Measurements from ENCODE around the gene ALKBH6. TPM values are rescaled to one million over a fixed set of nuclear protein-coding genes. Genes with fewer than 3 reads are reported as not detected.

Gene ALKBH6
- total and polyA plus RNA-seq, 2 experiments from 2014 or later, result 25.6 to 32.1 TPM

DNA sequence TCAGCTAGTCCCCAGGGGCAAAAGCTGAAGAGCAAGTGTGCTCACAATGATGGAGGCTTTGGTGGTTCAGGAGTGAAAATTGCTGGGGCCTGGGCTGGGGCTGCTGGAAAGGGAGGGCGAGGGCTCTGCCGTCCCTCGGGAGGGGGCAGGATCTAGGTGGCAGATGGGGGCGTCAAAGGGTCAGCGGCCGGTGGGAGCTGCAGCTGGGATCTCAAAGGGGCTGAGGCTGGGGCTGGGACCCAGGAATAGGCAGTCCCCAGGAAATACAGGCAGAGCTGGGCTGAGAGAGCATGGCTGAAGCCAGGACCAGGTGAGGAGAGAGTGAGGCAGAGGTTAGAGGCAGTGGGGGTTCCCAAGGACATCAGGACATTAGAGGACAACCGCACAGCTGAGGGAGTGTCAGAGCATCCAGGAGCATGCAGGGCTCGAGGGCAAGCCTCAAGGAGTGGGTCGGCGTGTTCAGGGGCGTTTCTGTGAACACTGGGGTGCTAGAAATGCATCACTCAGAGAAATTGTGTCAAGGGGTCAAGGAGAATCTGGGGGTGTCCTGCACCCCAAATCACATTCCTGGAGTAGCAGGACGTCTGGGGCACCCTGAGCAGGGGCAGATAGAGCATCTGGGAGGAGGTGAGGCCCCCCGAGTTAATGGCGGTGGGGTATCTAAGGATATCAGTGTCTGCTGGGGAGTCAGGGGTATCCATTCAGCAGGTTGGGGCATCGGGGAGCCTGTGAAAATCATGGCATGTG lies 4.2 kb downstream of the ALKBH6 start:
- TF ChIP-seq EZH2phosphoT487 (IDR thresholded peaks at IDR 0.05; ENCODE audit: insufficient read depth, low read depth) (no peak), EZH2 (IDR thresholded peaks at IDR 0.05; ENCODE audit: insufficient read depth, poor library complexity, severe bottlenecking) (no peak)
- in situ Hi-C loops (cut with MboI), result no loop called here
- Histone ChIP-seq H3K9ac (peak overlapping the region; percentile 82), H3K4me2 (ENCODE audit: unreplicated experiment) (peak overlapping the region; percentile 96), H3K9me2 (ENCODE audit: insufficient read depth) (no peaks in the 10 kb centered on the region), H2AFZ (peak overlapping the region; percentile 75), H3K36me3 (ENCODE audit: low read depth) (no peaks in the 10 kb centered on the region), H3K27me3 (replicated peaks; ENCODE audit: insufficient read depth) (no peaks in the 10 kb centered on the region), H3K4me1 (ENCODE audit: insufficient read depth) (peaks cover 4% of the 10 kb centered on the region; the same call in 1 of the 2 replicates), H3F3A (ENCODE audit: insufficient read depth) (peaks cover 2% of the 10 kb centered on the region; the same call in 1 of the 2 replicates), H3K27ac (no peak overlapping the region), H3K9me3 (ENCODE audit: low read depth) (no peaks in the 10 kb centered on the region), H3K79me2 (ENCODE audit: insufficient read depth) (peaks cover 14% of the 10 kb centered on the region), H4K20me1 (ENCODE audit: insufficient read depth) (no peaks in the 10 kb centered on the region), H3K4me3 (peak overlapping the region; percentile 73)
- DNase-seq, result no peak
- WGBS, 2 experiments (ENCODE audit: low coverage in 1 of 2, low lambda C conversion rate in 2 of 2, missing lambda C conversion rate in 2 of 2), result 45 to 47% methylated on average over 15 of the region's 15 CpGs

DNA sequence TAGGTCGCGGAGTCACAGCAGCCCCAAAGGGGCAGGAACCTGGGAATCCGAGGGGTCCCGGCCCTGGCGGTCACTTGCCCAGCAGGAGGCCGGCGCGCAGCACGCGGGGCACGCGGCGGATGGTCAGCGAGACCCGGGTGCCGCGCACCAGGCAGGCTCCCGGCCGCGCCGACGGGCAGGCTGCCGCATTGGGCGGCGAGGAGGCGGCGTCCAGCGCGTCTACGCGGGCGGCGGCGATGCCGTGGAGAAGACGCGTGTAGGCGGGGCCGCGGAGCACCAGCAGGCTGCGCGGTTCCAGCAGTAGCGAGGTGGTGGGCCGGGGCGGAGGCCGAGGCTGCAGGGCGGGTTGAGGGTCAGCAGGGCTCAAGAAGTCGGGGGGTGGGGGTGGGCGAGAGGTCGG lies 4.8 kb downstream of the ALKBH6 start:
- no peaks in the 10 kb centered on the region for H3K27me3 ChIP-seq (replicated peaks; ENCODE audit: insufficient read depth)
- H3K9me3 ChIP-seq (ENCODE audit: low read depth), result no peaks in the 10 kb centered on the region
- no peaks in the 10 kb centered on the region for H3K9me2 ChIP-seq (ENCODE audit: insufficient read depth)
- H3K9ac ChIP-seq, result peak overlapping the region; percentile 82
- H3F3A ChIP-seq (ENCODE audit: insufficient read depth), result no peaks in the 10 kb centered on the region
- no peaks in the 10 kb centered on the region for H3K36me3 ChIP-seq (ENCODE audit: low read depth)
- in situ Hi-C loops (cut with MboI), result no loop called here
- 2% methylated on average over 42 to 49 of the region's 50 CpGs for WGBS, 2 experiments (ENCODE audit: low coverage in 1 of 2, low lambda C conversion rate in 2 of 2, missing lambda C conversion rate in 2 of 2)
- H3K4me1 ChIP-seq (ENCODE audit: insufficient read depth), result peaks cover 4% of the 10 kb centered on the region; the same call in 1 of the 2 replicates
- TF ChIP-seq EZH2 (IDR thresholded peaks at IDR 0.05; ENCODE audit: insufficient read depth, poor library complexity, severe bottlenecking), result no peak
- TF ChIP-seq EZH2phosphoT487 (IDR thresholded peaks at IDR 0.05; ENCODE audit: insufficient read depth, low read depth), result no peak
- peak; percentile 93 for DNase-seq
- H4K20me1 ChIP-seq (ENCODE audit: insufficient read depth), result no peaks in the 10 kb centered on the region
- peak overlapping the region; percentile 75 for H2AFZ ChIP-seq
- peaks cover 14% of the 10 kb centered on the region for H3K79me2 ChIP-seq (ENCODE audit: insufficient read depth)
- H3K27ac ChIP-seq, result no peak overlapping the region
- peak overlapping the region; percentile 73 for H3K4me3 ChIP-seq
- H3K4me2 ChIP-seq (ENCODE audit: unreplicated experiment), result peak overlapping the region; percentile 96

DNA sequence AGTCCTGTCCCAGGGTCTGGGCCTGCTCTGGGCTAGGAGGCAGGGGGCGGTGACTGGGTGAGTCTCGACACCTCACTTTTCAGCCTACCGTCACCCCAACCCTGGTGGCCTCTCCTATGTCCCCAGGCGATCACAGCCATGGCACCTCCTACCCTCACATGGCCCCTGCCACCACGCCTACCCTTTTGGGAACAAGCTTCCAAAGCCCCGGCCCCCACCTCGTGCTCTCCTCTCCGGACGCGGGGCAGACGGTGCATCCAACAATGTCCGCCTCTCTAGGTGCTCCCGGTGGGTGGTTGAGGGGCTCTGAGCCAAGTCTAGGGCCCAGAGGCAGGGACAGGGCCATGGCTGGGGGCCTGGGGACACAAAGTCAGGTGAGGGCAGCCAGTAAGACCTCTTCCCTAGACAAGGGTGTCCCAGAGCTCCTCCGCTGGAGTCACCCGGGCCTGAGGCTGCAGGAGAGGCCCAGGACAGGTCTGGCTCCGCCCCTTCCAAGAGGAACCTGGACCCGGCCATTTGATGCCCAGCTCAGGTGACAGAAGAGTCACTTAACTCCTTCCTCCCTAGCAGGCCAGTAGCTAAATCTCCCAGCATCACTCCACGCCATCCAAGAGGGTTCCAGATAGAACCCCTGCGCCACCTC lies 5.6 kb downstream of the ALKBH6 start, which contains the start of gene SYNE4:
TSS of gene SYNE4 (minus strand) at position 478 of the 643 bp plus-strand sequence. CDS start at position 346, 132 bp downstream.
- Histone ChIP-seq H3F3A (ENCODE audit: insufficient read depth) (no peaks in the 10 kb centered on the region), H3K27me3 (replicated peaks; ENCODE audit: insufficient read depth) (no peaks in the 10 kb centered on the region), H3K9me2 (ENCODE audit: insufficient read depth) (no peaks in the 10 kb centered on the region), H3K79me2 (ENCODE audit: insufficient read depth) (peaks cover 9% of the 10 kb centered on the region), H3K27ac (no peak within 1 kb of the TSS), H3K4me2 (ENCODE audit: unreplicated experiment) (peak within 1 kb of the TSS; percentile 96), H3K4me3 (peak within 1 kb of the TSS; percentile 73), H2AFZ (peak within 1 kb of the TSS; percentile 75), H3K4me1 (ENCODE audit: insufficient read depth) (peaks cover 4% of the 10 kb centered on the region; the same call in 1 of the 2 replicates), H3K36me3 (ENCODE audit: low read depth) (no peaks in the 10 kb centered on the region), H4K20me1 (ENCODE audit: insufficient read depth) (no peaks in the 10 kb centered on the region), H3K9ac (peak within 1 kb of the TSS; percentile 82), H3K9me3 (ENCODE audit: low read depth) (no peaks in the 10 kb centered on the region)
- in situ Hi-C loops (cut with MboI), result no loop called here
- peak; percentile 12 for DNase-seq
- 69 to 71% methylated on average over 19 of the region's 19 CpGs for WGBS, 2 experiments (ENCODE audit: low coverage in 1 of 2, low lambda C conversion rate in 2 of 2, missing lambda C conversion rate in 2 of 2)
- no peak for TF ChIP-seq EZH2 (IDR thresholded peaks at IDR 0.05; ENCODE audit: insufficient read depth, poor library complexity, severe bottlenecking)
- no peak for TF ChIP-seq EZH2phosphoT487 (IDR thresholded peaks at IDR 0.05; ENCODE audit: insufficient read depth, low read depth)

DNA sequence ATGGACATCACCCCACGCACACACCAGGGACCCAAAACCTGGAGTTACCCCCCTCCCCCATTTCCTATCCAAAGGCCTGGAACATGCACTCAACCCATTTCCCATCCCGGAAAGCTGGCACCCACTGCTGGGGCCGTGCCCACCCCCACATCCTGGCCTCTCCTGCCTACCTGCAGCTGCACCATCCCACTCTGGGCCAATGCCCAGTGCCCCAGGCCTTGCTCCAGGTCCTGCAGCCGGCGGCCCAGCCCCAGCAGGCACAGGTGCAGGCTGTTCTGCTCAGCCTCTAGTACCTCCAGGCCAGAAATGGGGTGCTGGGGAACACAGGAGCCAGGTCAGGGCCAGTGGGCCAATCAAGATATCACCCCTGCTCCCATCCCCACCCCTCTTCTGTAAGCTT lies 7.1 kb downstream of the ALKBH6 start:
- Histone ChIP-seq H3K9ac (no peak overlapping the region), H3K9me2 (ENCODE audit: insufficient read depth) (no peaks in the 10 kb centered on the region), H3K27ac (no peak overlapping the region), H2AFZ (no peak overlapping the region), H3K4me3 (no peak overlapping the region), H4K20me1 (ENCODE audit: insufficient read depth) (no peaks in the 10 kb centered on the region), H3K9me3 (ENCODE audit: low read depth) (no peaks in the 10 kb centered on the region), H3K4me2 (ENCODE audit: unreplicated experiment) (no peak overlapping the region), H3F3A (ENCODE audit: insufficient read depth) (no peaks in the 10 kb centered on the region), H3K4me1 (ENCODE audit: insufficient read depth) (peaks cover 4% of the 10 kb centered on the region; the same call in 1 of the 2 replicates), H3K36me3 (ENCODE audit: low read depth) (no peaks in the 10 kb centered on the region), H3K27me3 (replicated peaks; ENCODE audit: insufficient read depth) (no peaks in the 10 kb centered on the region), H3K79me2 (ENCODE audit: insufficient read depth) (0 out of 2 replicates have a peak, but pooled peaks cover 2% of the 10 kb centered on the region)
- WGBS, 2 experiments (ENCODE audit: low coverage in 1 of 2, low lambda C conversion rate in 2 of 2, missing lambda C conversion rate in 2 of 2), result 87 to 91% methylated on average over 5 of the region's 5 CpGs
- TF ChIP-seq EZH2 (IDR thresholded peaks at IDR 0.05; ENCODE audit: insufficient read depth, poor library complexity, severe bottlenecking) (no peak), EZH2phosphoT487 (IDR thresholded peaks at IDR 0.05; ENCODE audit: insufficient read depth, low read depth) (no peak)
- DNase-seq, result no peak
- in situ Hi-C loops (cut with MboI), result no loop called here
